GM23338 (cell line): ENCODE results near the gene SERTAD1. TPM values are rescaled to one million over a fixed set of nuclear protein-coding genes. Genes with fewer than 3 reads are reported as not detected.

Source experiments
- ATAC-seq: fragments of 200-7000 bp; cut with Tn5 transposase; 3 replicates; pipeline ENCODE4 v1.9.1; 2020
- DNase-seq: peaks from one replicate; pipeline ENCODE4 v3.0.0-alpha.2; 2015; ENCODE audit warnings: low spot score
- H2AFZ ChIP-seq: fragments of 200-600 bp; sonication (generic); 2 replicates; pipeline ENCODE4 v1.8.0; 2016; ENCODE audit warnings: antibody characterized with exemption, mild to moderate bottlenecking, moderate library complexity
- H3F3A ChIP-seq: fragments of 200-600 bp; sonication (generic); replicated peaks from 2 replicates; pipeline ENCODE4 v1.8.0; 2017; ENCODE audit warnings: antibody characterized with exemption, mixed run types, low read depth
- H3K27ac ChIP-seq: fragments of 200-600 bp; sonication (generic); 2 replicates; pipeline ENCODE4 v1.6.1; 2016; ENCODE audit warnings: low read depth
- H3K27me3 ChIP-seq: fragments of 200-600 bp; sonication (generic); 2 replicates; pipeline ENCODE4 v1.8.0; 2016; ENCODE audit warnings: mild to moderate bottlenecking, mixed run types, moderate library complexity; ENCODE audit not compliant: insufficient read depth
- H3K36me3 ChIP-seq: fragments of 200-600 bp; sonication (generic); 2 replicates; pipeline ENCODE4 v1.8.0; 2016; ENCODE audit warnings: mild to moderate bottlenecking; ENCODE audit not compliant: insufficient read depth
- H3K4me1 ChIP-seq: fragments of 200-600 bp; sonication (generic); 2 replicates; pipeline ENCODE4 v1.8.0; 2016; ENCODE audit warnings: mild to moderate bottlenecking, moderate library complexity; ENCODE audit not compliant: insufficient read depth
- H3K4me2 ChIP-seq: fragments of 200-600 bp; sonication (generic); 2 replicates; pipeline ENCODE4 v1.7.1; 2017; ENCODE audit warnings: mixed run types
- H3K4me3 ChIP-seq: fragments of 200-600 bp; sonication (generic); 2 replicates; pipeline ENCODE4 v1.6.1; 2016; ENCODE audit warnings: mixed run types
- H3K79me2 ChIP-seq: fragments of 200-600 bp; sonication (generic); replicated peaks from 2 replicates; pipeline ENCODE4 v1.8.0; 2017; ENCODE audit warnings: mild to moderate bottlenecking; ENCODE audit not compliant: insufficient read depth
- H3K9me2 ChIP-seq: fragments of 200-600 bp; sonication (generic); 2 replicates; pipeline ENCODE4 v1.8.0; 2017; ENCODE audit not compliant: insufficient read depth
- H4K20me1 ChIP-seq: fragments of 200-600 bp; sonication (generic); replicated peaks from 2 replicates; pipeline ENCODE4 v1.8.0; 2017; ENCODE audit warnings: mild to moderate bottlenecking; ENCODE audit not compliant: insufficient read depth
- H3K27ac Mint-ChIP-seq: 2 replicates; pipeline ENCODE4 v1.8.0; 2020; ENCODE audit warnings: inconsistent platforms, mild to moderate bottlenecking, moderate library complexity, mixed read lengths
- H3K27me3 Mint-ChIP-seq: 3 replicates; pipeline ENCODE4 v1.8.0; 2022; ENCODE audit warnings: low read depth, mild to moderate bottlenecking, moderate library complexity, mixed read lengths, inconsistent platforms; ENCODE audit not compliant: insufficient read depth, poor library complexity
- H3K36me3 Mint-ChIP-seq: 3 replicates; pipeline ENCODE4 v1.8.0; 2021; ENCODE audit warnings: low read depth, mild to moderate bottlenecking, inconsistent platforms, moderate library complexity, mixed read lengths
- H3K4me1 Mint-ChIP-seq: 3 replicates; pipeline ENCODE4 v1.8.0; 2020; ENCODE audit warnings: mild to moderate bottlenecking, inconsistent platforms, mixed read lengths
- H3K4me3 Mint-ChIP-seq: 3 replicates; pipeline ENCODE4 v1.8.0; 2021; ENCODE audit warnings: moderate library complexity, mild to moderate bottlenecking, inconsistent platforms, mixed read lengths
- H3K9me3 Mint-ChIP-seq: 3 replicates; pipeline ENCODE4 v1.8.0; 2020; ENCODE audit warnings: moderate library complexity, mild to moderate bottlenecking, inconsistent platforms, mixed read lengths
- EZH2phosphoT487 ChIP-seq: fragments of 200-600 bp; sonication (generic); IDR thresholded peaks from one replicate; pipeline ENCODE4 v1.8.1; 2018; ENCODE audit warnings: antibody characterized with exemption; ENCODE audit not compliant: unreplicated experiment
- POLR2AphosphoS5 ChIP-seq: IDR thresholded peaks from 2 replicates; pipeline ENCODE4 v1.6.1; 2016; ENCODE audit warnings: antibody characterized with exemption, low read depth
- STAT1 ChIP-seq: IDR thresholded peaks from one replicate; pipeline ENCODE4 v1.6.1; 2016; ENCODE audit warnings: antibody characterized with exemption; ENCODE audit not compliant: unreplicated experiment
- ZNF462 ChIP-seq: fragments of 250-450 bp; sonication (Bioruptor Pico); IDR thresholded peaks from 2 replicates; pipeline ENCODE4 v1.5.0; 2020; ENCODE audit warnings: mild to moderate bottlenecking, moderate library complexity
- polyA plus RNA-seq: library from polyadenylated mRNA; unstranded; fragments of >200 nt; fragmentation: Nextera tagmentation; extraction: Ambion mirVana; gene quantifications from 2 replicates; pipeline ENCODE4 v1.2.1, GENCODE V29; 2016
- total RNA-seq: library from RNA; depleted of rRNA; stranded (reverse); fragments of >200 nt; shearing (Covaris generic); gene quantifications from 2 replicates; pipeline ENCODE4 v1.2.3, GENCODE V29; 2014
- TF ChIP-seq, protein P1 (sequence below): IDR thresholded peaks from one replicate; pipeline ENCODE4 v1.6.1; 2018; ENCODE audit warnings: antibody characterized with exemption; ENCODE audit not compliant: unreplicated experiment

Gene SERTAD1
- total and polyA plus RNA-seq, 2 experiments from 2014 or later: 4.6 to 9.1 TPM

DNA sequence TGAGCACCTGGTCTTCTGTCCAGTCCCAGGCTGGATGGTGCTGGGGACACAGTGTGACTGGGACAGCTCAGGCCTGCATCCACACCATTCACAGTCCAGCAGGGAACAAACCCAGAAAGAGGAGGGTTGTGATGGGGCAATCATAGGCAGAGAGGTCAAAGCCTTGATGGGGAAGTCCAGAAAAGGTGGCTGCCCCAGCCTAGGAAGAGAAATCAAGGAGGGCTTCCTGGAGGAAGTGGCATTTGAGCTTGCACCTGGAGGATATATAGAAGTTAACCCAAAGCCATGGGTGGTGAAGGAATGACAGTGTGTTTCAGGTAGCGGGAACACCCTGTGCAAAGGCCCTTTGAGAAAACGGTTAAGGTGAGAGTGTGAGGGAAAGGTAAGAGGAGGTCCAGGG, 10.0 kb downstream of the SERTAD1 start:
- H3K27me3 Mint-ChIP-seq: peaks cover 2% of the 10 kb centered on the region
- Histone ChIP-seq H3K4me3 (no peak overlapping the region), H3F3A (no peaks in the 10 kb centered on the region), H3K27me3 (no peaks in the 10 kb centered on the region), H3K4me1 (peaks cover 15% of the 10 kb centered on the region), H3K79me2 (no peaks in the 10 kb centered on the region), H3K36me3 (no peaks in the 10 kb centered on the region), H3K9me2 (no peaks in the 10 kb centered on the region), H3K27ac (no peak overlapping the region), H4K20me1 (no peaks in the 10 kb centered on the region), H2AFZ (no peak overlapping the region), H3K4me2 (no peak overlapping the region)
- no peaks in the 10 kb centered on the region for H3K9me3 Mint-ChIP-seq
- no peak overlapping the region; the same call in 2 of the 3 replicates for H3K4me3 Mint-ChIP-seq
- TF ChIP-seq POLR2AphosphoS5 (no peak), STAT1 (no peak)
- no peak overlapping the region for H3K27ac Mint-ChIP-seq
- peaks cover 29% of the 10 kb centered on the region for H3K4me1 Mint-ChIP-seq
- H3K36me3 Mint-ChIP-seq: peaks cover 3% of the 10 kb centered on the region; the same call in 1 of the 3 replicates
- DNase-seq (no peak), ATAC-seq (no peak)

GRCh38 chr19:40414542-40415535, 11.0 kb downstream of the SERTAD1 start:
- peaks cover 2% of the 10 kb centered on the region; the same call in 1 of the 3 replicates for H3K36me3 Mint-ChIP-seq
- peaks cover 34% of the 10 kb centered on the region for H3K4me1 Mint-ChIP-seq
- peaks cover 2% of the 10 kb centered on the region for H3K27me3 Mint-ChIP-seq

More at GRCh38 chr19:40414542-40415535, 11.0 kb downstream of the SERTAD1 start:
- Histone ChIP-seq H3K4me2 (no peak overlapping the region), H3K27ac (no peak overlapping the region), H4K20me1 (no peaks in the 10 kb centered on the region), H2AFZ (no peak overlapping the region), H3K36me3 (no peaks in the 10 kb centered on the region), H3K27me3 (no peaks in the 10 kb centered on the region), H3K4me3 (no peak overlapping the region), H3K4me1 (peaks cover 21% of the 10 kb centered on the region), H3K79me2 (no peaks in the 10 kb centered on the region), H3F3A (no peaks in the 10 kb centered on the region), H3K9me2 (no peaks in the 10 kb centered on the region)
- no peak for TF ChIP-seq ZNF462
- no peak for TF ChIP-seq EZH2phosphoT487
- TF ChIP-seq, protein P1, sequence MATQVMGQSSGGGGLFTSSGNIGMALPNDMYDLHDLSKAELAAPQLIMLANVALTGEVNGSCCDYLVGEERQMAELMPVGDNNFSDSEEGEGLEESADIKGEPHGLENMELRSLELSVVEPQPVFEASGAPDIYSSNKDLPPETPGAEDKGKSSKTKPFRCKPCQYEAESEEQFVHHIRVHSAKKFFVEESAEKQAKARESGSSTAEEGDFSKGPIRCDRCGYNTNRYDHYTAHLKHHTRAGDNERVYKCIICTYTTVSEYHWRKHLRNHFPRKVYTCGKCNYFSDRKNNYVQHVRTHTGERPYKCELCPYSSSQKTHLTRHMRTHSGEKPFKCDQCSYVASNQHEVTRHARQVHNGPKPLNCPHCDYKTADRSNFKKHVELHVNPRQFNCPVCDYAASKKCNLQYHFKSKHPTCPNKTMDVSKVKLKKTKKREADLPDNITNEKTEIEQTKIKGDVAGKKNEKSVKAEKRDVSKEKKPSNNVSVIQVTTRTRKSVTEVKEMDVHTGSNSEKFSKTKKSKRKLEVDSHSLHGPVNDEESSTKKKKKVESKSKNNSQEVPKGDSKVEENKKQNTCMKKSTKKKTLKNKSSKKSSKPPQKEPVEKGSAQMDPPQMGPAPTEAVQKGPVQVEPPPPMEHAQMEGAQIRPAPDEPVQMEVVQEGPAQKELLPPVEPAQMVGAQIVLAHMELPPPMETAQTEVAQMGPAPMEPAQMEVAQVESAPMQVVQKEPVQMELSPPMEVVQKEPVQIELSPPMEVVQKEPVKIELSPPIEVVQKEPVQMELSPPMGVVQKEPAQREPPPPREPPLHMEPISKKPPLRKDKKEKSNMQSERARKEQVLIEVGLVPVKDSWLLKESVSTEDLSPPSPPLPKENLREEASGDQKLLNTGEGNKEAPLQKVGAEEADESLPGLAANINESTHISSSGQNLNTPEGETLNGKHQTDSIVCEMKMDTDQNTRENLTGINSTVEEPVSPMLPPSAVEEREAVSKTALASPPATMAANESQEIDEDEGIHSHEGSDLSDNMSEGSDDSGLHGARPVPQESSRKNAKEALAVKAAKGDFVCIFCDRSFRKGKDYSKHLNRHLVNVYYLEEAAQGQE: no peak
- Mint-ChIP-seq H3K9me3 (no peaks in the 10 kb centered on the region), H3K4me3 (no peak overlapping the region), H3K27ac (no peak overlapping the region)
- DNase-seq: no peak
- ATAC-seq: no peak; the same call in 2 of the 3 replicates
